Erythroblast (primary cell): ENCODE results near the gene RAET1G.
A peak's percentile ranks its signal among the peaks of the same experiment; 100 is the strongest.

Experiments used
- DNase-seq, 2 experiments: peaks; one replicate each; lab custom pipeline; 2025; lab: John Stamatoyannopoulos, UW
- GATA1 ChIP-seq: IDR thresholded peaks from 2 replicates; pipeline ENCODE4 v1.6.1; 2011; ENCODE audit warnings: low read depth, mild to moderate bottlenecking, control low read depth, low read length, moderate library complexity
- POLR2A ChIP-seq: IDR thresholded peaks from 2 replicates; pipeline ENCODE4 v1.6.1; 2011; ENCODE audit warnings: mild to moderate bottlenecking, low read length

The RAET1G gene

GRCh38 chr6:149890629-149891045 lies 32.3 kb downstream of the RAET1G start:
- no peak for DNase-seq
- TF ChIP-seq POLR2A (no peak), GATA1 (no peak)

- TF ChIP-seq GATA1 (no peak), POLR2A (no peak)
- no peak for DNase-seq
Measured at GRCh38 chr6:149889326-149889725, 33.6 kb downstream of the RAET1G start.

DNA sequence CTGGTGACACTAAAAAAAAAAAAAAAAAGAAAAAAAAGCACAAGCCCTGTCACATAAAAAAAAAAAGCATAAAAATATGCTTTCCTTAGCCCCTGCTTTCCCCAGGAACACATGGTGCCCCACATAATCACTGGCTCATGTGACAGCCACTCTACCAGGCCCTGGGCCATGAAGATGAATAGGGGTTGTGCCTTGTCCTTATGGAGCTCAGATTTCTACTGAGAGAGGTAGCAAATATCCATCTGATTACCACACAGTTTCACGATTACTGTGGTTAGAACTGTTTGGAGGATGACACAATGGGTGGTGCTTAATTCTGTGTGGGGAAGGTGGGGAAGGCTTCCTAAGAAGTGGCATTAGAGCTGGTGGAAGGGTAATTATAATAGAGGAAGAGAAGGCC lies 34.3 kb downstream of the RAET1G start:
- TF ChIP-seq GATA1 (no peak), POLR2A (no peak)
- no peak for DNase-seq

DNA sequence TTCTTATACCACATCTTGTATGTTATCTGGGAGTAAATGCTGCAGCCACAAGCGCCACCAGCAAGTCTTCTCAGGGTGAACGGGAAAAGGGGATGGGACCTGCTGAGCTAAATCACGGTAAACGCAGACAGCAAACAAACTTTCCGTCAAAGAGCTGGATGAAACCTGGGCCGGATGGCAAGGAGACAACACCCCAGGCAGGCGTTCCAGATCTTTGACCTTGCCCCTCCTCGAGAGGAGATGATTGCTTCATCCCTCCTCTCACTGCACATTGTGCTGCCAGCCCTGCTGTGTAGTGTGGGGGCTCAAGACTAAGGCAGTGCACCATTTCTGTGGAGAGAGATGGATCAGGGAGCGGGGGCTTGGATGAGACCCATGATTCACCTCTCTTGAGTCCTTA lies 34.8 kb downstream of the RAET1G start:
- DNase-seq = no peak
- TF ChIP-seq POLR2A (no peak), GATA1 (no peak)

GRCh38 chr6:149887343-149887742 lies 35.6 kb downstream of the RAET1G start:
- peak; percentile 66 to 73 for DNase-seq

GRCh38 chr6:149885888-149886287 lies 37.0 kb downstream of the RAET1G start:
- DNase-seq = no peak
- TF ChIP-seq POLR2A (no peak), GATA1 (no peak)

More at GRCh38 chr6:149887343-149887742, 35.6 kb downstream of the RAET1G start:
- TF ChIP-seq GATA1 = no peak
- no peak for TF ChIP-seq POLR2A

GRCh38 chr6:149884617-149885016 lies 38.3 kb downstream of the RAET1G start:
- TF ChIP-seq POLR2A (no peak), GATA1 (no peak)
- DNase-seq = no peak

- no peak for DNase-seq
Measured at GRCh38 chr6:149884215-149884614, 38.7 kb downstream of the RAET1G start.

GRCh38 chr6:149881860-149882259 lies 41.1 kb downstream of the RAET1G start:
- DNase-seq = no peak
- no peak for TF ChIP-seq POLR2A
- no peak for TF ChIP-seq GATA1

More at GRCh38 chr6:149884215-149884614, 38.7 kb downstream of the RAET1G start:
- TF ChIP-seq POLR2A = no peak
- TF ChIP-seq GATA1 = no peak

GRCh38 chr6:149881066-149881766 lies 41.7 kb downstream of the RAET1G start:
- DNase-seq = no peak
- no peak for TF ChIP-seq GATA1
- TF ChIP-seq POLR2A = no peak

GRCh38 chr6:149877659-149878058 lies 45.3 kb downstream of the RAET1G start:
- DNase-seq = no peak
- no peak for TF ChIP-seq GATA1
- TF ChIP-seq POLR2A = no peak

DNA sequence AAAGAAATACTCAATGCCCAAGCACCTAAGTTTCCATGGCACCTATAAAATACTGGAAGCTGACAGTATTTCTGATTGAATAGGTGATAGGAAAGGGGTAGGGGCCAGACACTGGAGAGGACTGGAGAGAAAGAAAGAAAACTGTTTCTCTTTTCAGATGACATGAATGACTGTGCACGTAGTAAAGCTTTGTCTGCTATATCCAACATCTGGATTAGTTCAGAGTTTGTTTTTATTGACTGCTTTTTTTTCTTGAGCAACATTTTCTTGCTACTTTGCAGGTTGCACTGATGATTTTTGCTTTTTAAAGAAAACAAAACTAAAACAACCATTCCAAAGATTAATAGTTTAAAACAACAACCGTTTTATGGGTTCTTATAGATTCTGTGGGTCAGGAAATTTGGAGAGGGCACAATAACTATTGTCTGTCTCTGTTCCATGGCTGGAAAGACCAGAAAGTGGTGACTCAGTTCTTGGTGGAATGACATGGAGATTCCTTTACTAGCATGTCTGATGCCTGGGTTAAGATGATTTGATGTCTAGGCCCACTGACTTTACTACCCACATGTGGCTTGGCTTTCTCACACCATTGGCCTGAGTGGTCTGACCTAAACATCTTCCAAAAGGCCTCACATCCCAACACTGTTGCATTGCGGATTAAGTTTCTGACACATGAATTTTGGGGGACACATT lies 46.5 kb downstream of the RAET1G start:
- no peak for DNase-seq
- no peak for TF ChIP-seq GATA1
- TF ChIP-seq POLR2A = no peak

- TF ChIP-seq POLR2A (no peak), GATA1 (no peak)
- DNase-seq = no peak
Measured at GRCh38 chr6:149872233-149872632, 50.7 kb downstream of the RAET1G start.

DNA sequence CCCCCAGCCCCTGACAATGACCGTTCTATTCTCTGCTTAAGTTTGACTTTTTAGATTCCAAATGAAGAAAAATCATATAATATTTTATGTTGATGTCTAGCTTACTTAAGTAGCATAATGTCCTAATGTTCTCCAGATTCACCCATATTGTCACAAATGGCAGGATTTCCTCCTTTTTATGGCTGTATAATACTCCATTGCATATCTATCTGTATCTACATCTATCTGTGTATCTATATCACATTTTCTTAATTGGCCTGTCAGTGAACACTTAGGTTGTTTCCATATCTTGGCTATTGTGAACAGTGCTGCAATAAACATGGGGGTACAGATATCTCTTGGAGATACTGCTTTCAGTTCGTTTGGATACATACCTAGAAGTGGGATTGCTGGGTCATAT lies 51.7 kb downstream of the RAET1G start:
- no peak for DNase-seq
- TF ChIP-seq GATA1 (no peak), POLR2A (no peak)
